Germinal center (tissue), 1 donor: ENCODE measurements around the gene GRM8.
"Not testable (repeated sequence)": the region's sequence is repeated elsewhere in the genome, so short reads cannot be mapped to it uniquely, and the experiment has no call there.

ENCODE experiments used
- DNase-seq: peaks from one replicate; pipeline ENCODE4 v3.0.0; 2012; ENCODE audit warnings: mixed read lengths, low spot score

The GRM8 gene

GRCh38 chr7:126908564-126908963, 344.2 kb downstream of the GRM8 start:
- not testable (repeated sequence) for DNase-seq

GRCh38 chr7:126907657-126908056, 345.1 kb downstream of the GRM8 start:
- not testable (repeated sequence) for DNase-seq

DNA sequence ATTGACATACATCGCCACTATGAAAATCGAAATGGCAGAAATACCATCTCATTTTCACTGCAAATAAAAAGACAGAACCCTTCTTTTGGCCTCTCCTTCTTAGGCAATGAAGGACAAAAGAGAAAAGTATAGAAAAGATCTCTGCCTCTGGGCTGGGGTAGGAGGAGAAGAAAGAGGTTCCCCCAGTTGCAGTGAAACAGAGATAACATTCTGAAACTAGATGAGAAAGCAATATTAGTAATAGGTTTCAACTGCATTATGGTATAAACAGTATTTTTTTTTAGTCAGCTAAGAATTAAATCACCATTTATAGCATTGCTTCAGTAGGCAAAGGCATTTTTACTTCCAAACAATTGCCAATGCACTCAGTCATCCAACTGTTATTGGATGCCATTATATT, 347.5 kb downstream of the GRM8 start:
- DNase-seq = not testable (repeated sequence)

DNA sequence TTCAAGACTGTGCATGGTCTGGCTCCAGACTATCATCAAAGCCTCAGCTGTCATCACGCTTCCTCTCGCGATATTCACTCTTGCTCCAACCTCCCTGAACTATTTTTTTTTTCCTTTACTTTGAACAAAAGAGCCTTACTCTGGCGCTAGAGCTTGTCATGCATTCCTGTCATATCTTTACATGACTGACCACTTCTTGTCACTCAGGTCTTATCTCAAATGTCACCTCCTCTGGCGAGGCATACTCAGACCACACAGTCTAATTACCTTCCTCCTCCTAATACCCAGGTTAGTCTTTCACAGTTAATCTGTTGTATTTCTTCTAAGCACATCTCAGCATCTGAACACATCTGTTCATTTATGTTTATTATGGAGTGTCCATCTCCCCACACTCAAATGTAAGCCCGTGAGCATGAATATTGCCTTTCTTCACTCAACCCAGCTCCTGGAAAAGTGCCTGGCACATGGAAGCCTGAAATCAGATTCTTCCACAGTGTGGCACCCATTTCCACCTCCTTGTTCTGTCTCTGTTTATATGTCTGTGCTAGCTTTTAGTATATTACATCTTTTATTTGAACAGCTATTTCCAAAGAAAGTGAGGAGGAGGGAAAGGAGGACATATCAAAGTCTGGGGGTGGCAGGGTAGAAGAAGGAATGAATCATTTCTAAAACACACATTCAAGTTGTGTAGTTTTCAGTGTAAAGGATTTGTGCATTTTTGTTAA, 351.5 kb downstream of the GRM8 start:
- DNase-seq = not testable (repeated sequence)

DNA sequence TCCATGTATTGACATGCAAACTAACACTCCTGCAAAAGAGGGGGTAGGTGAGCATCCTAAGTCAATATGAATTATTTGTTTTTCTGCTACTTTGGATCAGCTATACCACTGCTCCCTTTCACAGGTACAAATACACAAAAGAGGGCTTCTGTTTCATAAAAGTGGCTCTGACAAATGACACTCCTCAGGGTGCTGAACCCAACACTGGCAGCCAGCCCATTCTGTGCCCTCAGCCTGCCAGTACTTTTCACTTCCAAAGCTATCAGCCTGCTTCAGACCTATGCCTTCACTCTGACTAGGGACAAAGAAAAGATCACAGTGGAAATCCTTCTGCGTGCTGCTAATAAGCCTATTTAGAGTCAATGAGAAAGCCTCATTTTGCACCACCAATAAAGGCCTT, 364.8 kb downstream of the GRM8 start:
- DNase-seq = not testable (repeated sequence)

DNA sequence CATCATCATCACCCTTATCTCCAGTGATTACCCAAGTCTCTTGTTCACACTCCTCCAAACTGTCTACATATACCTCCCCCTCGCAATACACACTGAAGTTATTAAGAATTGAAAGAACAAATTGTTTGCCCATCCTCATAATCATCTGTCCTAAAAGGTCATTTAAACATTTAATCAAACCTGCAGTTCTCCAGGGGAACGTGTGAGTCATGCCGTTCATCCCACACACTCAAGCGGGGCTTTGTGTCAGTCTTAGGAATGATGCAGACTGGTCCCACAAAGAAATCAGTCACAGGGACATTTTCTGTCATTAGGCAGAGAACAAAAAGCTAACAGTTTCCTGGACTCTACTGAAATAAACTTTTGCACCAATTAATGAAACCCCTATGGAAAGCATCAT, 365.2 kb downstream of the GRM8 start:
- not testable (repeated sequence) for DNase-seq

DNA sequence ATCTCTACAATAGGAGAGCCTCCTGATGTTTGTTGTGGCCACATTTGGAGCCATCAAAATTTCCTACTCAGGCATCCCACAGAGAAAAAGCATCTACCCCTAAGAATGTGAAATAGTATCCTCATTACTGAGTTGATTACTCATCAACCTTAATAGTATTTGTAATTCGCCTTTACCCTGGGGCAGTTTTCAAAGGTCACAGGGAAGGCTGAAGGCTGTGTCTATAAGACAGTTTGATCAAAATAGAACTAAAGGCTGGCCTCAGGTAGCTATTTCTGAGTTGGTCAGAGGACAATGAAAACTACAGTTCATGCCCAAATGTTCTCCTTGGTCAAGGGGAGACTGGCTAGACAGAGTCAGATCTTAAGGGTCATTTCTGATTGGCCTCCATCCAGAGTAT, 370.0 kb downstream of the GRM8 start:
- not testable (repeated sequence) for DNase-seq

DNA sequence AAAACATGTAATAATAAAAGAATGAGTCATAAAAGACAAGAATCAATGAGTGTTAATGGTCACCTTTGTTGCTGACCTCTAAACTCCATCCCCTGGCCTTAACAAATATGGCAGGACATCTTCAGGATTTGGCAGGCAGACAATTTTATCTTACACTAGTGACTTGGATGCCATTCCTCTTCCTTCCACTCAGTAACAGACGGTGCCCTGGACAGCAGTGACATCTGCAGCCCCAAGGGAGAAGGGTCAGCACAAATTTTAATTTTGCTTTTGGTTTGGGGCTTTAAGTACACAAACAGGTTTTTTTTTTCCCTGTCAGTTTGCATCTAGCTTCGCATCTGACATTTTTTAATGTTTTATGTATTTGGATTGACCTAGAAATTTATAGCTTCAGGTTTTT, 370.8 kb downstream of the GRM8 start:
- not testable (repeated sequence) for DNase-seq

- no peak for DNase-seq
Observed at GRCh38 chr7:126881315-126881714, 371.4 kb downstream of the GRM8 start.

DNA sequence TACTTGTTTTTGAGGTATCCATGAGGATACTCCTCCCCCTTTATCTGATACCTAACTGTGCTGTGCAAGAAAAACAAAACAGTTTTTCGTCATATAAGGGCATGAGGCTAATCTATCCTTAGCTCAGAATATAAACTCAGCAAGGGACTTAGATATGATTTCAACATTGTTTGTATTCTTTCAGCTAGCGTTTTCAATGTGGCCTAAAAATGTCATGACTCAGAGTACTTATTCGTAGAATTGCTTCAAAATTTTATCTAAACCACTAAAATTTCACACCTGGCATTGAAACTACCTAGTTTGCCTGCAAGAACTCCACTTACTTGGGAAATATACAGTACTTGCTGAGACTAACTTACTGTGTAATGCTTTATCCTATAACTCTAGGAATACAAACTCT, 376.2 kb downstream of the GRM8 start:
- not testable (repeated sequence) for DNase-seq

DNA sequence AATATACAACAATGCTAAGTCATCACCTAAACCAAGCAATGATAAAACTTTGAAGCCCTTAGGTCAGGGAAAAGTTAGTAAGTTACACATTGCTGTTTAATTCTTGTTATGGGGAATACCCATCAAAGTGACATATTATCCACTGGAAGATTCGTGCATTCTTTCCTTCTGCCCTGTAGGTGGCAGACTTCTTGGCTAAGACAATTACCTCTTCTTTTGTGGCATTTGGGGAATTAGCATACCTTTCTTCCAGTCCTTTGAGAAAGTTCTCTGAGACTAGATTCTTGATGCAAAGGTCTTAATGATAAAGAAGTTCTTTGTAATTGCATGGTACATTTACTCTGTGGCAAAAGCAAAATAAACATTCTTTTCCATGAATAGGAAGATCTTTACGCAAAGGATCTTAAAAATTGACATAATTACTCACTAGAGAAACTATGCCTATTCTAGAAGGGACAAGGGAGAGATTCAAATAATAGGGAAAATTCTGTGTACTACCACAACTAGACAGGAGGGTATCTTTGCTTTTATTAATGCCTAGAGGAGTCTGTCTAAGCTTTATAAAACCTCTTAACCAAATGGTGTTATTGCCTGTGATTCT, 395.9 kb downstream of the GRM8 start:
- peak; percentile 23 for DNase-seq

- DNase-seq = no peak
Observed at GRCh38 chr7:126845331-126845730, 407.4 kb downstream of the GRM8 start.

DNA sequence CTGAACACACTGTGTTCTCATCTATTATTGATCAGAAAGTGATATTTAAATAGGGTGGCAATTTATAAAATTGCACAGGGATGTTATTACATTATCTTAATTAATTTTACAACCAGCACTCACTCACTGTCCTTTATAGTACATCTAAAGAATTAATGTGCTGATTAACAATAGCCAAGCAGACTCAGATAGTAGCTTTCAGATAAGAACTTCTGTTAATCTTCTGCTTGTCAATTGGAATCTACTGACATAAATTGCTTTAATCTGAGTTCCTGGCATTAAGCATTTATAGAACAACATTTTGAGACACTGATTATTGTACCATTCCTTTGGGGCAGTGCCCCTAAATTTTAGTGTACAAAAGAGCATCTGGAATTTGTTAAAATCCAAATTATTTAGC, 408.9 kb downstream of the GRM8 start:
- no peak for DNase-seq

GRCh38 chr7:126843336-126843735, 409.4 kb downstream of the GRM8 start:
- no peak for DNase-seq

GRCh38 chr7:126842451-126842850, 410.3 kb downstream of the GRM8 start:
- DNase-seq = no peak

DNA sequence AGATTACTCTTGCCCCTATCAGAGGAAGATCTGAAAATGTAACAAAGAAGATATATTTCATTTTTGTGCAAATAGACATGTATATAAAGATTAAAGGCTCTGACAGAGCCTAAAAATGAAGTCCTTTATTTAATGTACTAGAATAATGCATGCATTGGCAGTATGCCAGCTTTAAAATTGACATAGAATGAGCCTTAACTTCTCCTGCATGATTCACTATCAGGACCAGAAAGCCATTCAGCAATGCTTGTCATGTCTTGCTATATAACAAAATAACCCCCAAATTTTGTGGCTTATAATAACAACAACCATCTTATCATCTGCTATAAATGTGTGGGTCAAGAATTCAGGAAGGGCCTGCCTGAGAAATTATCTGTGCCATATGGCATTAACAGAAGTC, 411.9 kb downstream of the GRM8 start:
- DNase-seq = no peak

DNA sequence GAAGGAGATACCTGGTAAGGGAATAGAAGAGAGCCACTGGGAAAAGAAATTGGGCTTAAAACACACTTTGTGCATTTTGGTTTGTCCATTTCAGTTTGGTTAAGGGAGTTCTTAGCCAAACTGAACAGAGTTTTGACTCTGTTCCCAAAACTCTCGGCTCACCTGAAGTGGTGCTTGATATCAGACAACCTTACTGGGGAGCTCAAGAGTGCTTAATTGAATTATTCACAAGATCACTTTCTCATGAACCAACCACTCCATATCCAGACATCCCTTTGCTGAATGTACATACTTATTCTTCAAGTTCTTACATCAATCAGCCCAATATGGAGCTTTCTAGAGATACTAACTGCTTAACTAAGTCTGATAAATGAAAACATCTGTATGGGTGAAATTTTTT, 413.1 kb downstream of the GRM8 start:
- DNase-seq = no peak

GRCh38 chr7:126838194-126838593, 414.5 kb downstream of the GRM8 start:
- DNase-seq = no peak

GRCh38 chr7:126831241-126831640, 421.5 kb downstream of the GRM8 start:
- DNase-seq = not testable (repeated sequence)

DNA sequence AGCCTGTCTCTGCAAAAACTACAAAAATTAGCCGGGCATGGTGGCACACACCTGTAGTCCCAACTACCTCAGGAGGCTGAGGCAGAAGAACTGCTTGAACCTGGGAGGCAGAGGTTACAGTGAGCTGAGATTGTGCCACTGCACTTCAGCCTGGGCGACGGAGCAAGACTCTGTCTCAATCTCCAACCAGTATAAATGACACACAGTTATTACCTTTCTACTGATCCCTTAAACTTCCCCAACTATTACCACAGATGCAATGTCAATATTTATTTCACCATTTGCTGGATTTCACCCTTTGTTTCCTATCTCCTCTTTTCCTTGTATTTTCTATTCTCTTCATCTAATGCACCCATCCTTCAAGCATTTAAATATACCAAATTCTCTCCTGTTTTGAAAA, 431.8 kb downstream of the GRM8 start:
- no peak for DNase-seq

DNA sequence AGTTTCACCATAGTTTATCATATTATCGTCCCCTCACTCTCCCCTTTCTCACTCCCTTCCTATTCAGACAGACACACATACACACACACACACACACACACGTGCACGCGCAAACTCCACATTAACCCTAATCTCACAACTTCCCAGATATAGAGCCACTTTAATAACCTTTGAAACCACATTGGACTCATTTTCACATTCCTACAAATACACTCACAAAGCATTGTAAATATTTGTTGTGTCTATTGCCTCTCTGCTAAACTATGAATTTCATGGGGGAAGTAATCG, 433.6 kb downstream of the GRM8 start:
- no peak for DNase-seq

- no peak for DNase-seq
Observed at GRCh38 chr7:126818393-126819196, 434.1 kb downstream of the GRM8 start.

- DNase-seq = no peak
Observed at GRCh38 chr7:126809188-126809587, 443.6 kb downstream of the GRM8 start.
